GM20431 (cell line): ENCODE data around the gene FRRS1.

Experiments
- in situ Hi-C: fragments of 300-500 bp; cut with MseI, MboI; formaldehyde crosslinking; loops from one replicate; pipeline ENCODE4 v1.15.0; 2020; ENCODE audit warnings: low sequenced_read_pairs; ENCODE audit not compliant: unreplicated experiment

Gene FRRS1

DNA sequence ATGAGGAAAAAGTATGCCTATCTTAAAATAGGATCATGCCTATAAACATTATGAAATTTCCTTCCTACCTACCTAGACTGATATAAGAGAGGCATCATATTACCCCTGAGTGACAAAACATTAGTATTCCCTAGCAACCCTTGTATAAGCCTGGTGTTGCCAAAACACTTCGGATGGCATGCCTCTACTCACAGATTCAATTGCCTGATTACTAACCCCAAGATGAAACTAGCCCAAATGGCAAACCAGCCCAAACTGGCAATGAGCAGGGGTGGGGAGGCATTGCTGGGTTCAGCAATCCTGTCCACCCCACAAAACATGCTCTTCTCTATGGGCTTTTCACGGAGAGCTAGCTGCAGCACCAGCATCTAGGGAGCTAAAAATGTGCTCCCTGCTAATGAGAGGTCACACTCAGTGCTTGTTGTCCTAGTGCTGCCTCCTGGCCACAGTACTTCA is 106.7 kb downstream of the FRRS1 start:
- in situ Hi-C loops: no loop called here
